ENCODE data around the gene GPR162. TPM values are rescaled to one million over a fixed set of nuclear protein-coding genes. Genes with fewer than 3 reads are reported as not detected.

GPR162 gene
- total and polyA plus RNA-seq, 7 donors, result 0.50 to 2.8 (median 1.0) TPM

- no peaks in the 10 kb centered on the region for H3K36me3 ChIP-seq (ENCODE audit: insufficient read depth in 1 of 2, low read depth in 1 of 2)
- peaks cover 10% of the 10 kb centered on the region for H3K4me1 ChIP-seq
- no peak overlapping the region for H3K27ac ChIP-seq
- intact Hi-C loops (cut with DNase I), result no loop called here
- H3K9me3 ChIP-seq, result no peaks in the 10 kb centered on the region
- H3K4me3 ChIP-seq, result peak overlapping the region; percentile 4
- no peak for DNase-seq
- TF ChIP-seq, protein P1, sequence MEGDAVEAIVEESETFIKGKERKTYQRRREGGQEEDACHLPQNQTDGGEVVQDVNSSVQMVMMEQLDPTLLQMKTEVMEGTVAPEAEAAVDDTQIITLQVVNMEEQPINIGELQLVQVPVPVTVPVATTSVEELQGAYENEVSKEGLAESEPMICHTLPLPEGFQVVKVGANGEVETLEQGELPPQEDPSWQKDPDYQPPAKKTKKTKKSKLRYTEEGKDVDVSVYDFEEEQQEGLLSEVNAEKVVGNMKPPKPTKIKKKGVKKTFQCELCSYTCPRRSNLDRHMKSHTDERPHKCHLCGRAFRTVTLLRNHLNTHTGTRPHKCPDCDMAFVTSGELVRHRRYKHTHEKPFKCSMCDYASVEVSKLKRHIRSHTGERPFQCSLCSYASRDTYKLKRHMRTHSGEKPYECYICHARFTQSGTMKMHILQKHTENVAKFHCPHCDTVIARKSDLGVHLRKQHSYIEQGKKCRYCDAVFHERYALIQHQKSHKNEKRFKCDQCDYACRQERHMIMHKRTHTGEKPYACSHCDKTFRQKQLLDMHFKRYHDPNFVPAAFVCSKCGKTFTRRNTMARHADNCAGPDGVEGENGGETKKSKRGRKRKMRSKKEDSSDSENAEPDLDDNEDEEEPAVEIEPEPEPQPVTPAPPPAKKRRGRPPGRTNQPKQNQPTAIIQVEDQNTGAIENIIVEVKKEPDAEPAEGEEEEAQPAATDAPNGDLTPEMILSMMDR (IDR thresholded peaks at IDR 0.05), result no peak
- no peak for ATAC-seq
- peaks cover 0 to 2% (median 0%) of the 10 kb centered on the region in 3 donors for H3K27me3 ChIP-seq (ENCODE audit: insufficient read depth in 3 of 3, low read length in 2 of 3)
- WGBS, 3 donors, result 51 to 58% (median 52%) methylated on average over 50 to 60 of the region's 60 CpGs
Observed at GRCh38 chr12:6773590-6774351, 47.9 kb upstream of the GPR162 start.

DNA sequence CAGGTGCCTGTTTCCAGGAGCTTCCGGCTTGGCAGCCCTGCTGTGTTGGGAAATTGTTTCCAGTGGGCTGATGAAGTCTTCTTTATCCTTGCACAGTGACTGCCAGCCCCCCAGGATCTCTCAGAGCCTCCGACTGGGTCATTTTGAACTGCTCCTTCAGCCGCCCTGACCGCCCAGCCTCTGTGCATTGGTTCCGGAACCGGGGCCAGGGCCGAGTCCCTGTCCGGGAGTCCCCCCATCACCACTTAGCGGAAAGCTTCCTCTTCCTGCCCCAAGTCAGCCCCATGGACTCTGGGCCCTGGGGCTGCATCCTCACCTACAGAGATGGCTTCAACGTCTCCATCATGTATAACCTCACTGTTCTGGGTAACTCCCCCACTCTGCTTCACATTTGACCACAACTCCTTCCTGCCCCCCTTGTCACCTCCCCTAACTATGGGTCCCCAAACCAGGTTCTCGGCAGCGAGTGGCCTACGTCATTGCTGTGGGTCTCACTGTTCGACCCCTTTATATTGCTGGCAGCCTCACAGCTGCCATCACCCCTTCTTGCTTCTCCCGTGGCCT lies 47.0 kb upstream of the GPR162 start:
- Histone ChIP-seq H3K4me3 (no peak overlapping the region), H3K4me1 (peaks cover 5% of the 10 kb centered on the region), H3K9me3 (no peaks in the 10 kb centered on the region), H3K27ac (no peak overlapping the region), H3K27me3 (ENCODE audit: insufficient read depth in 3 of 3, low read length in 2 of 3) (peaks cover 0 to 2% (median 0%) of the 10 kb centered on the region in 3 donors), H3K36me3 (ENCODE audit: insufficient read depth in 1 of 2, low read depth in 1 of 2) (no peaks in the 10 kb centered on the region)
- 84 to 87% (median 85%) methylated on average over 15 of the region's 15 CpGs for WGBS, 3 donors
- ATAC-seq (no peak), DNase-seq (no peak)
- intact Hi-C loops (cut with DNase I), result loop anchor here in 1 of 2 donors (5.0 kb wide), 1 partner anchor 37 kb away; no protein-coding TSS in a partner anchor
- TF ChIP-seq, protein P1 (IDR thresholded peaks at IDR 0.05), result no peak

DNA sequence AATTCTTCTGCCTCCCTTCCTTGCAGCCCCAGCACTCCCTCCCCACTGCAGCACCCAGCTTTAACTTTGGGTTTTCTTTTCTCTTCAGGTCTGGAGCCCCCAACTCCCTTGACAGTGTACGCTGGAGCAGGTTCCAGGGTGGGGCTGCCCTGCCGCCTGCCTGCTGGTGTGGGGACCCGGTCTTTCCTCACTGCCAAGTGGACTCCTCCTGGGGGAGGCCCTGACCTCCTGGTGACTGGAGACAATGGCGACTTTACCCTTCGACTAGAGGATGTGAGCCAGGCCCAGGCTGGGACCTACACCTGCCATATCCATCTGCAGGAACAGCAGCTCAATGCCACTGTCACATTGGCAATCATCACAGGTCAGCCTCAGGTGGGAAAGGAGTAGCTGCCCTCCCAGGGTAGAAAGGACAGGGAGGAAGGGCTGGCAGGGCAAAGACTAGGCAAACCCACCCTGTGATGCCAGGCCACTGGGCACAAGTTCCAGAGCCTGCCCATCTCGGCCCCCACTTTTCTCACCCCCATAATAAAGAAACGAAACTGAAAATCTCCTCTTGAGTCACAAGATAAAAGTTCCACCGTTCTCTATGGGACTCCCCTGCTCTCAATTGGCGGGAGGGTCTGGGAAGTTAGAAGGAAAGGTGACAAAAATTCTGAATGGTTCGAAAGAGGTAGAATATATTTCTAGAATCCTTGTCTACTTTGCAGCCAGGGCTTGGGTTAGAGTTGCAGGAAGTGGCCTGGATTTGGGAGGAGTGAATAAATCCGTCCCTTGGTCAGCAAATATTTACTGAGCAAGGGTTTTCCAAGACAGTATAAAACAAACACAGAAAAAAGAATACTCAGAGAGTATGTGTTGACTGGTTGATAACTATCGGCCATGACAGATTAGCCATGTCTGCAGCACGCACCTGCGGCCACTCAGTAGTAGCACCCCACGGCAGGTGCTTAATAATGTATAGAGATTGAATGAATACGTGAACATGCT lies 46.1 kb upstream of the GPR162 start:
- H3K4me1 ChIP-seq, result peaks cover 5% of the 10 kb centered on the region
- TF ChIP-seq, protein P1 (IDR thresholded peaks at IDR 0.05), result no peak
- intact Hi-C loops (cut with DNase I), result loop anchor here in 1 of 2 donors (5.0 kb wide), 1 partner anchor 38 kb away; no protein-coding TSS in a partner anchor
- DNase-seq, result no peak
- H3K36me3 ChIP-seq (ENCODE audit: insufficient read depth in 1 of 2, low read depth in 1 of 2), result no peaks in the 10 kb centered on the region
- no peak overlapping the region for H3K4me3 ChIP-seq
- no peaks in the 10 kb centered on the region for H3K9me3 ChIP-seq
- H3K27ac ChIP-seq, result no peak overlapping the region
- WGBS, 3 donors, result 84 to 92% (median 85%) methylated on average over 16 of the region's 16 CpGs
- peaks cover 0 to 2% (median 0%) of the 10 kb centered on the region in 3 donors for H3K27me3 ChIP-seq (ENCODE audit: insufficient read depth in 3 of 3, low read length in 2 of 3)
- ATAC-seq, result no peak

GRCh38 chr12:6777386-6777785 lies 44.2 kb upstream of the GPR162 start:
- WGBS, 3 donors, result 94 to 97% (median 95%) methylated on average over 5 of the region's 5 CpGs
- Histone ChIP-seq H3K27me3 (ENCODE audit: insufficient read depth in 3 of 3, low read length in 2 of 3) (peaks cover 0 to 2% (median 0%) of the 10 kb centered on the region in 3 donors), H3K4me1 (peaks cover 5% of the 10 kb centered on the region), H3K9me3 (no peaks in the 10 kb centered on the region), H3K27ac (no peak overlapping the region), H3K4me3 (no peak overlapping the region), H3K36me3 (ENCODE audit: insufficient read depth in 1 of 2, low read depth in 1 of 2) (no peaks in the 10 kb centered on the region)
- TF ChIP-seq, protein P1 (IDR thresholded peaks at IDR 0.05), result no peak
- intact Hi-C loops (cut with DNase I), result loop anchor here in 1 of 2 donors (5.0 kb wide), 1 partner anchor 40 kb away; no protein-coding TSS in a partner anchor
- ATAC-seq, result no peak
- no peak for DNase-seq

Measured in psoas muscle (tissue), 8 donors.